Measurements from ENCODE around the gene TEP1. TPM values are rescaled to one million over a fixed set of nuclear protein-coding genes. Genes with fewer than 3 reads are reported as not detected.

TEP1 gene
- total and polyA plus RNA-seq, 2 of the 13 experiments (the other 11 are each of a cell fraction or from before 2014, with no cell fraction given), result 11.0 to 12.8 TPM

DNA sequence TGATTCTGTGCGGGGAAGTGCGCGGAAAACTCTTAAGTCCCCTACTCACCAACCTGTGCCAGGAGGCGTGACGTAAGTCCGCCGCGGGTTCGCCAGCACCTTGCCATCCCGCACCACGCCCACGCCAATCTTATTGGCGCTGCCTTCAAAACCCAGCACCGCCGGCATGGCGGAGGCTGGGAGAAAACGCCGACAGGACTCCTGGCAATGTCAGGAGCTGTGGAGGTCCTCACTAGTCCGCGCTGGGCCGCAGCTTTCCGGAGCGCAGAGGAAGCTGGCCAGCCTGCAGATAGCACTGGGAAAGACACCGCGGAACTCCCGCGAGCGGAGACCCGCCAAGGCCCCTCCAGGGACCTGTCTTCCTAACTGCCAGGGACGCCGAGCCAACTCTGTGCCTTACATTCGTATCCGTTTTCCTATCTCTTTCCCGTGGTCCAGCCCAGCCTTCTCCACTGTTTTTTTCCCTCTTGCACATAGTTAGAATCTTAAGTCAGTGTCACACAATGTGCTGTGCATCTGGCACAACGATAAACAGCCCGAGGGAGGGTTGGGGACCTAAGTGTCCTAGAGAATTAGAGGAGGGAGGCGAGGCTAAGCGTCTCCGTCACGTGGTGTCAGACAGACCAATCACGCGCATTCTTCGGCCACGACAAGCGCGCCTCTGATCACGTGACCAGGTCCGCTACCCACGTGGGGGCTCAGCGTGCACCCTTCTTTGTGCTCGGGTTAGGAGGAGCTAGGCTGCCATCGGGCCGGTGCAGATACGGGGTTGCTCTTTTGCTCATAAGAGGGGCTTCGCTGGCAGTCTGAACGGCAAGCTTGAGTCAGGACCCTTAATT lies 41.4 kb upstream of the TEP1 start, which contains the start of the genes APEX1 and OSGEP (continued):
- TF ChIP-seq ZGPAT (CRISPR knock-in tag; IDR thresholded peaks at IDR 0.05), result peak; percentile 97
- peak; percentile 98 for TF ChIP-seq MLX (CRISPR knock-in tag; IDR thresholded peaks at IDR 0.05)
- TF ChIP-seq ZNF790 (CRISPR knock-in tag; IDR thresholded peaks at IDR 0.05; ENCODE audit: borderline replicate concordance), result peak; percentile 48; the same call in 1 of the 2 replicates
- peak; percentile 83 for TF ChIP-seq ARNT2 (CRISPR knock-in tag; IDR thresholded peaks at IDR 0.05; ENCODE audit: low read depth)
- TF ChIP-seq POGZ (CRISPR knock-in tag; IDR thresholded peaks at IDR 0.05), result peak; percentile 89
- no peak for TF ChIP-seq MLLT10 (CRISPR knock-in tag; IDR thresholded peaks at IDR 0.05)
- TF ChIP-seq, protein P1, sequence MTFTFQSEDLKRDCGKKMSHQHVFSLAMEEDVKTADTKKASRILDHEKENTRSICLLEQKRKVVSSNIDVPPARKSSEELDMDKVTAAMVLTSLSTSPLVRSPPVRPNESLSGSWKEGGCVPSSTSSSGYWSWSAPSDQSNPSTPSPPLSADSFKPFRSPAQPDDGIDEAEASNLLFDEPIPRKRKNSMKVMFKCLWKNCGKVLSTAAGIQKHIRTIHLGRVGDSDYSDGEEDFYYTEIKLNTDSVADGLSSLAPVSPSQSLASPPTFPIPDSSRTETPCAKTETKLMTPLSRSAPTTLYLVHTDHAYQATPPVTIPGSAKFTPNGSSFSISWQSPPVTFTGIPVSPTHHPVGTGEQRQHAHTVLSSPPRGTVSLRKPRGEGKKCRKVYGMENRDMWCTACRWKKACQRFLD (CRISPR knock-in tag; IDR thresholded peaks at IDR 0.05; ENCODE audit: borderline replicate concordance), result peak; percentile 13; the same call in 1 of the 2 replicates
- peak; percentile 30 for TF ChIP-seq SKI (IDR thresholded peaks at IDR 0.05; ENCODE audit: partially characterized antibody)
- peak; percentile 78 for TF ChIP-seq ATF1 (CRISPR knock-in tag; IDR thresholded peaks at IDR 0.05)
- TF ChIP-seq ZNF772 (CRISPR knock-in tag; IDR thresholded peaks at IDR 0.05), result no peak; the same call in 1 of the 2 replicates
- peak; percentile 96 for TF ChIP-seq GTF2F1 (IDR thresholded peaks at IDR 0.05; ENCODE audit: low read length)
- no peak for TF ChIP-seq ZNF468 (CRISPR knock-in tag; IDR thresholded peaks at IDR 0.05)
- peak; percentile 64 for TF ChIP-seq KLF9 (CRISPR knock-in tag; IDR thresholded peaks at IDR 0.05; ENCODE audit: low read depth)
- TF ChIP-seq HMG20B (CRISPR knock-in tag; conservative IDR thresholded peaks at IDR 0.05), result peak; percentile 77
- peak; percentile 88; the same call in 1 of the 2 replicates for TF ChIP-seq CBX5 (CRISPR knock-in tag; IDR thresholded peaks at IDR 0.05; ENCODE audit: borderline replicate concordance)
- TF ChIP-seq ZNF644 (CRISPR knock-in tag; IDR thresholded peaks at IDR 0.05; ENCODE audit: low read depth), result no peak; the same call in 1 of the 2 replicates
- no peak for TF ChIP-seq ZNF672 (CRISPR knock-in tag; IDR thresholded peaks at IDR 0.05)
- no peak for TF ChIP-seq PRDM15 (CRISPR knock-in tag; IDR thresholded peaks at IDR 0.05)
- TF ChIP-seq THYN1 (CRISPR knock-in tag; IDR thresholded peaks at IDR 0.05; ENCODE audit: borderline replicate concordance, low read depth), result 0 out of 2 replicates have a peak, but pooled peaks have one; percentile 23
- TF ChIP-seq CCAR2 (optimal IDR thresholded peaks at IDR 0.05; ENCODE audit: low read depth, low read length), result no peak
- TF ChIP-seq SOX6 (IDR thresholded peaks at IDR 0.05), result no peak
- peak; percentile 78 for TF ChIP-seq SOX6 (CRISPR knock-in tag; IDR thresholded peaks at IDR 0.05)
- TF ChIP-seq MAFG (CRISPR knock-in tag; IDR thresholded peaks at IDR 0.05), result 0 out of 2 replicates have a peak, but pooled peaks have one; percentile 55
